ENCODE measurements around the gene GCHFR.

GCHFR gene

DNA sequence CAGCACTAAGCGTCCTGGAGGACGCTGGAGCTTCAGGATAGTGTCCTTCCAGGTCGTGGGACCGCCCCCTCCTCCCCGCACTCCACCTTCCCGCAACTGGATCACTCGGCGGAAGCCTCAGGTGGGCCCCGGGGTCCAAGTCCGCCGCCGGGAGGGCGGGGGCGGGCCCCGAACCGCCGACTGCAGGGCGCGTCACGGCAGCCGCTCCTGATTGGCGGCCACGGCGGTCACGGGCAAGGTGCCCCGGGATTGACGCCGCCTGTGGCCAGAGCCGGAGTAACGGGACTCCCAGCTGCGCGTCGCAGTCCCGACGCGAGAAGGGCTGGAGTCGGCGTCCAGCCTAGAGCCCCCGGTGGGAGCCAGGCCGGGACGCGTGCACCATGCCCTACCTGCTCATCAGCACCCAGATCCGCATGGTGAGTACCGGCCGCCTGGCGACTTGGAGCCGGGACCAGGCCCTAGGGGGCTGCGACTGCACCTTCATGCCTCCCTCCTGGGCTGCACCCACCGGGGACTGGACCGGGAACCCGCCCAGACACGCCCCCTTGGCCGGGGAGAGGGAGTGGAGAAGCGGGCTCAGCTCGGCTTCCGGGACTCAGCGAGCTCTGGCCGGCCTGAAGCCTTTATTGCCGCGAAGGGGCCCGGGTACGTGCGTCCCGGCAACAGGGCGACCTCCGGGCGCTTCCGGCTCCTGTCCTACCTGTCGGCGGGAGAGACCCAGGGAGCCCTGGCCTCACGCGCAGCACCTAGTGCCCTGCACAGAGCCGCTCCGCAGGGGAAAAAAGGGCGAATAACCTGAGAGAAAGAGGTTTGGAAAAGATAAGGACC is at the start of gene GCHFR:
Gene GCHFR, plus strand, starts transcription at position 268 of the 828 bp plus-strand sequence. Its CDS starts 113 bp downstream, at position 381.
- DNase-seq, result peak; percentile 57

DNA sequence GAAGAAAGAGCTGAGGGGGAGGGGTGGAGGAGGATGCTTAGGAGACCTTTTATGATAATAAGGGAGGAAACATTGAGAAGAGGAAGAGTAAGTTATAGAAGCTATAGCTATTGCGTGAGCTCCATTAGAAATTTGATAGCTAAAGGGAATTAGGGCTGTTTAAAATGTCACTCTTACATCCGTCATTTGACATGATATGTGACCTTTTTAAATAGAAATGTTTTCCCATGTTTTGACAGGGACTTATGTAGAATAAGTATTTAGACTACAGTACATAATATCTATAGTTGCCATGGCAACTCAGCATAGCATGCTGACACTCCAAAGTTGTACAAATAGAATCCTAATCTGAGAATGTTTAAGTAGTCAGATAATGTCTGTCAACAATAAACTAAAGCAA is 49.7 kb upstream of the GCHFR start:
- no peak for DNase-seq

DNA sequence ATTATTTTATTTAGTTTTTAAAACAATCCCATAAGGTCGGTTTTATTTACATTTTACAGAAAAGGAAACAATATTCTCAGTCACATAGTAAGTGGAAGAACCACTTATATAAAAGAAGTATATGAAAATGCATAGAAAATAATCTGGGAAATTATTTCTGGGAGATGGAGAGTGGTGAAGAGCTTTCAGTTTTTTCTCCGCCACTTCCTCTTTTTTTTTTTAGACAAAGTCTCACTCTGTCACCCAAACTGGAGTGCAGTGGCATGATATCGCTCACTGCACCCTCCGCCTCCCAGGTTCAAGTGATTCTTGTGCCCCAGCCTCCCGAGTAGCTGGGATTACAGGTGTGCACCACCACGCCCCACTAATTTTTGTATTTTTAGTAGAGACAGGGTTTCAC is 47.7 kb upstream of the GCHFR start:
- no peak for DNase-seq

DNA sequence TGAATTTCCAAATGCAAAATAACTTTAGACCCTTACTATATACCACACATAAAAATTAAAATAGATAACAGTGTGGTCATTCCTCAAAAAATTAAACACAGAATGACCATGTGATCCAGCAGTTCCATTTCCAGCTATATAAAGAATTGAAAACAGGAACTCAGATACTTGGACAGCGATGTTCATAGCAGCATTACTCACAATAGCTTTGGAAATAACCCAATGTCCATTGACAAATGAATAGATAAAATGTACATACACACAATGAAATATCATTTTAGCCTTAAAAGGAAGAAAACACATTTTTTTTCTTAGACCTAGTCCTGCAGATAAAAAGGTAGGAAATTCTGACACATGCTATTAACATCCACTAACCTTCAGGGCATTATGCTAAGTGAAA is 42.2 kb upstream of the GCHFR start:
- no peak for DNase-seq

DNA sequence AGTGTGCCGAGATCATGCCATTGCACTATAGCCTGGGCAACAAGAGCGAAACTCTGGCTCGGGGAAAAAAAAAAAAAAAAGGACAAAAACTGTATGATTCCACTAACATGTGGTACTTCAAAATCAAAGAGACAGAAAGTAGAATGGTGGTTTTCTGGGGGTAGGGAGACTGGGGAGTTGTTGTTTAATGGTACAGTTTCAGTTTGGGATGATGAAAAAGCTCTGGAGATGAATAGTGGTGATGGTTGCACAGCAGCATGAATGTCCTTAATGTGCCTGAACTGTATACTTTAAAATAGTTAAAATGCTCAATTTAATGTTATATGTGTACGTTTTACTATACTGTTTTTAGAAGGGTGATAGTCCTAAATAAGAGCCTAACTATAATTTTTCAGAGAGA is 41.5 kb upstream of the GCHFR start:
- DNase-seq, result no peak

DNA sequence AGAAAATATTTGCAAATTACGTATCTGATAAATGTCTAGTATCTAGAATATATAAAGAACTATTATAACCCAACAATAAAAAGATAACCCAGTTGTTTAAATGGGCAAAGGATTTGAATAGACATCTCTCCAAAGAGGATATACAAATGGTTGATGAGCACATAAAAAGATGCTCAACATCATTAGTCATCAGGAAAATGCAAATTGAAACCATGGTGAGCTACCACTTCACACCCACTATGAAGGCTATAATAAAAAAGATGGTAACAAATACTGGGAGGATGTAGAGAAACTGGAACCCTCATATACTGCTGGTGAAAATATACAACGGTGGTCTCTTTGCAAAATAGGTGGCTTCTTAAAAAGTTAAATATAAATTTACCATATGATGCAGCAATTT is 40.9 kb upstream of the GCHFR start:
- DNase-seq, result no peak

DNA sequence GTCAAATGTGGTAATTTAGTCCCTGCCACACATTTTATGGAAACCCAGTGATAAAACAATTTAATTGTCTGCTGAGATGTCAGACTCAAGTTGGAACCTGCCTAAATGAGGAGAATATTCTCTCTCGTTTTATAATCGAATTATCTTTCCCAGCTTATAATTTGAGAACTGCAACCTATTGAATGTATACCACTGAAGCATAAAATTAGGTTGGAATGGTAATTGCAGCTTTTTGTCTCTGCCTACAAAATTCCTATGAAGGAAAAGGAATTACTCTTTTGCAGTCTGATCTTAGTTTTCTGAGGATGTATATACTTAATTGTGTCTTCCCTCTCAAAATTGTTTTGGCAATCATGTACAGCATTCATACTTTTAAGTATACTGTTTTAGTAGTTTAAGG is 39.9 kb upstream of the GCHFR start:
- no peak for DNase-seq

DNA sequence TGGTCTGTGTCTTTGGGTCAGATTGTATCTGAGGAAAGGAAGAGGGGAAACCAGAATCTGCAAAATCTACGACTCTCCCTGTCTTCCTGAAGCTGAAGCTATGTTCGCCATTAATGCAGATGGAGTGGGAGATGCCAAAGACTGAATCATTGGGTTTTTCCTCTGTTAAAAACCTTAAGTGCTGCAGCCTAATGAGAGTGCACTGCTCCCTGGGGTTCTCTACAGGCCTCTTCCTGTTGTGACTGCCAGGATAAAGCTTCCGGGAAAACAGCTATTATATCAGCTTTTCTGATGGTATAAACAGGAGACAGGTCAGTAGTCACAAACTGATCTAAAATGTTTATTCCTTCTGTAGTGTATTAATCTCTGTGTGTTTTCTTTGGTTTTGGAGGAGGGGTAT is 32.8 kb upstream of the GCHFR start:
- no peak for DNase-seq

DNA sequence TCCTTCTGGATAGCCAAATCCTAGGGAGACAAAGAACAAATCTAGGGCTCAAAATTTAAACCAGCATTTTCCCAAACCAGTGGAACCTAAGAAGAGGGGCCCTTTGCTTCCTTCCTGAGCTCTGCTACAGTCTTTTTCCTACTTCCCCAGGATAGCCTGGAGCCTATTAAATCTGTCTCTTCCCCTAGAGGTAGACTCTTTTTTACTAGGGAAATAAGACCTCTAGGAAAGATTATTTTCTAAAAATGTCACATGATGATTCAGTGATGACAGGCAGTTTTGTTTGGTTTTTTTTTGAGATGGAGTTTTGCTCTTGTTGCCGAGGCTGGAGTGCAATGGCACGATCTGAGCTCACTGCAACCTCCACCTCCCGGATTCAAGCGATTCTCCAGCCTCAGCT is 27.3 kb upstream of the GCHFR start:
- no peak for DNase-seq

DNA sequence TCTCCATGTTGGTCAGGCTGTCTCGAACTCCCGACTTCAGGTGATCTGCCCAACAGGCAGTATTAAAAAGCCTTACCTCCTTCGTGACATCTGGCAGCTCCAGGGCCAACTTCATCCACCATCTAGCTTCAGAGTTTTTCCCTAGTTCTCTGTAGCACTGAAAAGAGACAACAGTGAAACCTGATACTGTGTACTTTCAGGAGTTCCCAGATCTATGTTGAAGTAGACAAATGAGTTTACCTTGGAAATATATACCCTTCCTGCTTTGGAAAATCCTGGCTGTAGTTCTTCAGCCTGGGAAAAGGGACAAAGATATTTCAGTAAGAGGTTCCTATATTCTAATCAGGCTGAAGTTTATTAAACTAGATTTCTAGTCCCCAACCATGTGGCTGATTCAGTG is 26.8 kb upstream of the GCHFR start:
- no peak for DNase-seq

DNA sequence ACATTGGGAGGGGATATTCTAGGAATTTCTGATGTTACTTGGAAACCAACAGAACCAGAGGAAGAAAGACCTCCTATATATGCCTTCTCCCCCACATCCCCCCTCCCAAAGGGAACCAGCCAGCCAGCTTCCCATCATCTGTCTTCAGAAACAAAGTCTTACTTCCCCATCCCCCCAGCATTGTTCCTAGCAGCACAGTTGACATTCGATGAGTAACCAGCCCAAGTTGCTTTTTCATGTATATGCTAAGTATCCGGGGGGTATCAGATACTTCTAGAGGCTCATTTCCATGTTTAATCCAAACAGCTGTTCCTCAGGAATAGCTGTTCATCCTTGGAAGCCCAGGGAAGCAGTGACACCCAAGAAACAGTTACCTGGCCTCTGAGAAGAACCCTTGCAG is 24.8 kb upstream of the GCHFR start:
- no peak for DNase-seq

DNA sequence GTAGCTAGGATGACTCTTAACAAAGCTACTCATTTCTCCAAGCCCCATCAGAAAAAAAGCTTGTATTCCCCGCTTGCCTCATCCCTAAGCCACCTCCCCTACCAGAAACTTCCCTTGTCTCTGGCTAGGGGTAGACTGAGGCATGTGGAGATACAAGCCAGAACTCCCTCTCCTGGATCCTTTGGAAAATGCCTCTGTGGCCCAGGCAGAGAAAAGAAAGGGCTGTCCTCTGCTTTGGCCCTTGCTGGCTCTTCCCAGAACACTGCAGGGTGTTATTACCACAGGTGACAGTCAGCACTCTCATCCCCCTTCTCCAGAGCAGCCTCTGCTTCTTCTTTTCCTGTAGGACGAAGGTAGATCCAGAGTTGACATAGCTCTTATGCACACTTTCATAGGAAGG is 24.0 kb upstream of the GCHFR start:
- no peak for DNase-seq

DNA sequence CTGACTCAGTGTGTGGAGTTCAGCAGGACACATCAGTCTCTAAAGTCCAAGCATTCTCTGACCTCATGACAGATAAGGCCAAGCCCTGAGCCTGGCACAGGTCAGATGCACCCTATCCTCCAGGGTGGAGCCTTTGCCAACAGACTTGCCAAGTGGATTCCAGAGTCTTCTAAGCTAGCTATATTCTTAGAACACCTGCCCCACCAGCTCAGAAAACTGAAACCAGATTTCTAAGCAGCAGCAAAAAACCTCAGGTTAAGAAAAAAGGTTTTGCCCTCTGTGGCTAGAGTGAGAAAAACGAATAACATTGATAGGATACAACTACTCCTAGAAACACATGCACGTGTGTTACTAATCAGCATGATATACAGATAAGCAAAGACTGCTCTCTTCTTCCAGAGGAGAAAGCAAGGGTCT is 20.4 kb upstream of the GCHFR start:
- no peak for DNase-seq

DNA sequence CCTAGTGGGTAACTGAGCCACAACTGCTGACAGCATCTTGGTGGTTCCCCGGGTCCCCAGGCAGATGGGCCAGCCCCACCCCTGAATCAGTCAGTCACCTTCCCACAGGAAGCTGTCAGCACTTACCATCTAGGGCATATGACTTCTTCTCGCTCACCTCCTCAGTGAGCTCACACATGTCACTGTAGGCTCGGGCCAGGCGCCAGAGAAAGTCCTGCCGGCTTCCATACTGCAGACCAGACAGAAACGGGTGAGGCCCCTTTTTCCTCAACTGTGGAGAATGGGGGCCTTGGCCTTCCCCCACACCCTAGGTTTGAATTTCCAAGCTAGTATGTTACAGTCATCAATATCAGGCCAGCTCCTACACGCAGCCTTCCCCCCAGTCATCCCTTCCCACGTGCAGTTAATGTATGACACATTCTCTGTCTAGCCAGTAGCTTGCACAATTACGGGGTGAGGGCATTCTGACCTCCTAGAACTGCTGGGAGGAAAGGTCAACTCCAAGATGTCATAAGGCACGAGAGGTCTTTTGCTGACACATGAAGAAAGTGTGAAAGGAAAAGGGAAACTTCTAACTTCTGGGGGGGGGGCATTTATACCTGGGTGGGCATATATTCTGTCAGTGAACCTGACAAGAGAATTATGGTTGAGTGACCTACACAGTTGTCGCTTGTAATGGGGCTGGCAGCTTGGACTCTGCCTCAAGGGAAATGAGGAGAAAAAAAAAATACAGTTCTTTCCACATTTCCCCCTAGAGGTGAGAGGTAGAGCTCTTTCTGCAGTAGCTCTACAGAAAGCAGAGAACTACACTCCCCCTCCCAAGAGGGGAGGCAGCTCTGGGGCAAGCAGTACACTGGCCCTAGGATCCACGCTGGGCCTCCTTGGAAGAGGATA is 19.7 kb upstream of the GCHFR start:
- DNase-seq, result peak; percentile 72

DNA sequence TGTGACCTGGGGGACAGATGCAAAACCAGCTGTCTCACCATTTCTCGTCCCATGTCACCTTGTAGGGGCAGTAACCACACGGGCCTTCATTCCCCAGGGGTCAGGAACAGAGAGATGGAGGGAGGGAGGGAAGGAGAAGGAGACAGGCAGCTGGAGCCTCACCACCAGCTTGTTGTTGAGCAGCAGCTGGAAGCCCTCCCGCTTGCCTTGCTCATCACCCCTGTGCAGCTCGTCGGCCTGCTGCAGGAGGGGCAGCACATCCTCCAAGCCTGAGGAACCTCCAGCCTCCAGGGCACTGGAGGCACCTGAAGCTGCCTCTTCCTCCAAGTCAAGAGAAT is 19.1 kb upstream of the GCHFR start:
- DNase-seq, result no peak

DNA sequence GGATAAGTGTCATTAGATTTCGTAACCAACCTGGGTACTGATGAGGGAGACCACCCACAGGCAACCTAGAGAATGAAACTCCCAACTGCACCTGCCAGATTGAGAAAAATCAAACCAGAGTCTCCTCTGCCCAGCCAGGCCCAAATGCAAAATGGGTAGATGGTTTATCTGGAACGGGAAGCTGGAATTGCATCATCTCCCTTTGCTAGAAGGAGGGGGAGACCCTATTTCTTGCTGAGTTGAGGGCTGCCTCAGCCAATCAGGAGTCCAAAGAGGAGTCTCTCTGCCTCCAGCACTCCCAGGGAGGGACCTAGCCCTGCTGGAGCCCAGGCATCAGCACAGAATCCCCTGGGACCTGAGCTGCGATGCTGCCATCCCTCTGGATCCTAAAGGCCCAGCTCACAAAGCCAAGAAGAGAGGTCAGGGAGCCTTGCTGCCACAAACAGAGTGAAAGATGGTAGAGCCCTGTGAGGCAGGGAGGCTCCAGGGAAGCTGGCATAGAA is 16.9 kb upstream of the GCHFR start:
- peak; percentile 60 for DNase-seq

DNA sequence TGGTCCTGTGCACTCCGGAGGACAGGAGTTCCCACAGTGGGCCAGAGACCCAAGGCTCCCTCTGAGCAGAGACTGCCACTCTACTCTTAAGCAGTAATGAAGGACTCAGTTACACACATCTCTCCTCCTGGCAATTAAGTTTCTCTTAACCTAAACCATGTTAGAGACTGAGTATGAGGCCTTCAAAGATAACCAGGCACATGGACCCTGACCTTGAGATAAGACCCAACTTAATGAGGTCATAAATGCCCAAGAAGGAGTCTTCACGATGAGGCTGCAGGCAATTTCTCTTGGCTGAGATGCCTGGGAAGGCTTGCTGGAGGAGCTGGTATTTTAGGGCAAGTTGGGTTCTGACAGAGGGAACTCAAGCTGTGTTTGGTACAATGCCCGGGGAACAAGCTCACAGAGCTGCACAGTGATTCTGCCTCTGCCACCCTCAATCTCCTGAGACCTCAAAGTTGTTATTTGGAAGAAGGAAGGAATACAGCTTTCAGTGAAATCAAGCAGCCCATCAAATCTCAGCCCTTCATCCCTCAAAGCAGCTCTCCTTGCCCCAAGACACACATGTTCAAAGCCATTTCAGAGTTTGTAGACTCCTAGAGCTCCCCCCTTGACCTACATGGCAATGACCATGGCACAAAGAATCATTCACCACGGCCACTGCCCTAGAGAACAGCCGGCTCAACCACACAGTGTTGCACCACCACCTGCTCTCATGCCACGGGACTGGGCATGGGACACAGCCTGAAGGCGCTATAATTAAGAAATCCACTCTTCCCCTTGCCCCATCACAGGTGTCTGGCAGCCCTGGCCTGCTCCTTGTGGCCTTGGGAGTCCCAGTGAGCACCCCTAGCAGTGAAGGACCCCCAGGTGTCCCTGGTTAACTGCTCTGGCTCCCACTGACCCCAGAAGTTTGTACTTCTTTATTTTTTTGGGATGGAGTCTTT is 15.9 kb upstream of the GCHFR start:
- no peak for DNase-seq

DNA sequence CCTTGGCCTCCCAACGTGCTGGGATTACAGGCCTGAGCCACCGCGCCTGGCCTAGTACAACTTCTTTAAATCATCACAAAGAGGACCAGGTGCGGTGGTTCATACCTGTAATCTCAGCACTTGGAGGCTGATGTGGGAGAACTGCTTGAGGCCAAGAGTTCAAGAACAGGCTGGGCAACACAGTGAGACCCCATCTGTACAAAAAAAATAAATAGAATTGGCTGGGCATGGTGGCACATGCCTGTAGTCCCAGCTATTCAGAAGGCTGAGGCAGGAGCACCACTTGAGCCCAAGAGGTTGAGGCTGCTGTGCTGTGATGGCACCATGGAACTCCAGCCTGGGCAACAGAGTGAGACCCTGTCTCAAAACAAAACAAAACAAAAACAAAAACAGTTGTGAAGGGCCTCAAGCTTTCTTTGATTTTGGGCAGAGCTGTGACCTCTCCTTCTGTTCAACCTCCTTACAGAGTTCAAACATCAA is 14.7 kb upstream of the GCHFR start:
- no peak for DNase-seq

DNA sequence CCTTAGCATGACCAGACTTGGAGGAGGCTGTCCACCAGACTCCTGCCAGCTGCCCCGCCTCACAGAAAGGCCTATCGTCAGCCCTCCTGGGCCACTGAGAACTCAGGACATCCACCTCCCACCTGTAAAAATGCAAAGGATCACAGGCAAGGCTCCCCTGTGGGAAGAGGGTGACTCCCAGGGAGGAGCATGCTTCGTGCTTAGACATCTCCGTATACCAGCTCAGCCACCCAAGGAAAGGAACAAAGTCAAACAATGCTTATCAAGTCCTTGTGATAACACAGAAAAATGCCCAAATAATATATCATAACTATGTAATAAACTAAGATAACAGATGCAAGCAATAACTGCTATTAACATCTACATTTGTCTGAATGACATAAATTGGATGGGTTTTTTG is 13.0 kb upstream of the GCHFR start:
- no peak for DNase-seq

DNA sequence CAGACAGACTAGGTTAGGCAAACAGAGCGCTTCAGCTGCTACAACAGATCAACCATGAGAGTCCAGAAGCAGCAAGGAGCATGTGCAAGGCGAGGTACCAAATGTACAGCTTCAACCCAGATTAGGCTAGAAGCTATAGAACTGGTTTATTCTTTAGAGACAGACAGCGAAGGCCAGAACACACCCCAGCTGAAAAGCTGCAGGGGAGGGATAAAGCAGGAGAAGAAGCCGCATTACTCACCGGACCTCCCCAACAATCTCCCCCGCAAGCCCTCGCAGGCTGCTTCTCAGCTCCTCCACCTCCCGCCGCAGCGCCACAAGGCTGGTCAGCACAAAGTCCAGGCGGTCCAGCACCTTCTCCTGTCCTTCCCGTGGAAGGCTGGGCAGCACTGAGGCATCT is 12.1 kb upstream of the GCHFR start:
- no peak for DNase-seq

DNA sequence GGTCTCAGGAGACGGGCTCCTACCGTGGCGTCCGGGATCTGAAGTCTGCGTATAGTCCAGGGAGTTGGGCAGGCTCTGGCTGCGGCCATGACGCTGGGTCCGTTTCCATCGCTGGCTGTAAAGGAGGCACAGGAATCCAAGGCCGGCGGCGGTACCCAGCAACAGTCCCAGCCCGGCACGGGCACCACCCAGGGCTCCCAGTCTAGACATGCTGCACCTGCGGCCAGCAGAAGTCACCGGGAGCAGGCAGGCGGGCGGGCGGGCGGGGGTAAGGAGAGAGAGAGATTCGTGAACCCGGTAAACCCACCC is 9.3 kb upstream of the GCHFR start:
- DNase-seq, result no peak

DNA sequence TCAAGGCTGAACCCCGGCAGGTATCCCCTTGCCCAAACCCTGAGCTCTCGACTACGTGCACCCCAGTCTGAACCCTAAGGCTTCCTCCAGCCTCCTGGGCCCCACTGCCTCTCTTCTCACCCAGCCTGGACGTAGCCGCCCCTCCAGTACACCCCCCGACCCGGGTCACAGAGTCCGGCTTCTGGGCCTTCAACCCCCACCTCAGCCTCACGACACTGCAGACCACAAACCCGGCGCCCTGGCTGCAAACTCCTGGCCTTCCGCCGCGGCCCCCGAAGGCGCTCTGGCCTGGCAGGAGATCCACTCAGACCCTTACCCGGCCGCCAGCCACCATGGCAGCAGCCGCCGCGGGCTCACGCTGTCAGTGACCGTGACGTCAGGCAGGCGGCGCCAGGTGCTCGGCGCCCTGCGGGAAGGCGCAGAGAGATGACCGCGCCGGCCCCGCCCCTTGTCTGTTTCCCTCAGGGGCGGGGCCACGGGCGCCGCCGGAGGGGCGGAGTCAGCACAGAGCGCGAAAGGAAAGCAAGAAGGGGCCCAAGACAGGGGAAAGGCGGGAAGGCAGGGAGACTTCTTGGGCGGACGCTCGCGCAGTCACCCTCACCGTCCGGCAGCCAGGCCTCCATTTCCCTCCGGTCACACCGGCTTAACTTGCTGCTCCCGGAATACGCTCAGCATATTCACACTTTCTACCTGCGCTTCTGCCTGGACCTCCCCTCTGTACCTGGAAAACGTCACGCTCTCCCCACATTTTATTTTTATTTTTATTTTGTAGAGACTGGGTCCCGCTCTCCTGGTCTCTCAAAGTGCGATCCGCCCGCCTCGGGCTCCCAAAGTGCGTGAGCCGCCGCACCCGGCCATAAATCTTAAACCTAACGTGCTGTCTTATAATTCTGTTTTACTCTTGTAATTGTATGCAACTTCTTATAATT is 8.7 kb upstream of the GCHFR start, which contains the start of gene RMDN3:
Gene RMDN3, minus strand, starts transcription at position 372 of the 929 bp plus-strand sequence. CDS start 471 bp downstream, outside the sequence.
- peak; percentile 93 for DNase-seq
